GM12873 (cell line): Measurements from ENCODE around the gene S100A9.

Source experiments
- TF ChIP-seq, protein P1 (sequence below): IDR thresholded peaks from 2 replicates; pipeline ENCODE4 v1.5.1; 2012; ENCODE audit warnings: low read depth, mild to moderate bottlenecking, moderate library complexity, low read length, control low read depth; ENCODE audit not compliant: insufficient read depth; ENCODE audit errors: missing control alignments

The S100A9 gene

GRCh38 chr1:153324912-153325311 is 32.7 kb upstream of the S100A9 start:
- TF ChIP-seq, protein P1, sequence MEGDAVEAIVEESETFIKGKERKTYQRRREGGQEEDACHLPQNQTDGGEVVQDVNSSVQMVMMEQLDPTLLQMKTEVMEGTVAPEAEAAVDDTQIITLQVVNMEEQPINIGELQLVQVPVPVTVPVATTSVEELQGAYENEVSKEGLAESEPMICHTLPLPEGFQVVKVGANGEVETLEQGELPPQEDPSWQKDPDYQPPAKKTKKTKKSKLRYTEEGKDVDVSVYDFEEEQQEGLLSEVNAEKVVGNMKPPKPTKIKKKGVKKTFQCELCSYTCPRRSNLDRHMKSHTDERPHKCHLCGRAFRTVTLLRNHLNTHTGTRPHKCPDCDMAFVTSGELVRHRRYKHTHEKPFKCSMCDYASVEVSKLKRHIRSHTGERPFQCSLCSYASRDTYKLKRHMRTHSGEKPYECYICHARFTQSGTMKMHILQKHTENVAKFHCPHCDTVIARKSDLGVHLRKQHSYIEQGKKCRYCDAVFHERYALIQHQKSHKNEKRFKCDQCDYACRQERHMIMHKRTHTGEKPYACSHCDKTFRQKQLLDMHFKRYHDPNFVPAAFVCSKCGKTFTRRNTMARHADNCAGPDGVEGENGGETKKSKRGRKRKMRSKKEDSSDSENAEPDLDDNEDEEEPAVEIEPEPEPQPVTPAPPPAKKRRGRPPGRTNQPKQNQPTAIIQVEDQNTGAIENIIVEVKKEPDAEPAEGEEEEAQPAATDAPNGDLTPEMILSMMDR, result no peak

GRCh38 chr1:153333902-153334301 is 23.8 kb upstream of the S100A9 start:
- TF ChIP-seq, protein P1, result no peak

GRCh38 chr1:153336650-153337049 is 21.0 kb upstream of the S100A9 start:
- TF ChIP-seq, protein P1, result no peak

GRCh38 chr1:153337980-153338853 is 19.4 kb upstream of the S100A9 start:
- TF ChIP-seq, protein P1, result no peak

GRCh38 chr1:153339802-153340201 is 17.9 kb upstream of the S100A9 start:
- TF ChIP-seq, protein P1, result no peak

DNA sequence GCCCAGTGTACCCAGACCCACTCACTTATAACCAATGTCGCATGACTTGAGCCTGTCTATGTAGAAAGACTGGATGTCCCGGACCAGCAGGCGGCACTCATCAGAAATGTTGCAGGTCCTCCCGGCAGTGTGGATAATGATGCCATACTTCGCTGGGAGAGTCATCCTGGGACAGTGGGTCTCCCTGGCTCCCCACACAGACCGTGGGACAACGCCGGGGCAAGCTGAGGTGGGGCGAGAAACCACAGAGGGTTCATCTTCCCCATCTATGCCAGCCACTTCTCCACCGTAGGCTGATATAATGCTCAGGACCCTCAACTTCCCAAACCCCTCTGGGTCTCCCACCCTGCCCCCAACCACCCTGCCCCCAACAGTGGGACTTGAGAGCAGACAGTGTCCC is 17.3 kb upstream of the S100A9 start:
- TF ChIP-seq, protein P1, result no peak

- TF ChIP-seq, protein P1, result no peak
These were observed 16.2 kb upstream of the S100A9 start for GRCh38 chr1:153341431-153341934.
